NCI-H128 (cell line): ENCODE measurements around the gene SUSD2.
"Not testable (repeated sequence)": the region's sequence is repeated elsewhere in the genome, so short reads cannot be mapped to it uniquely, and the experiment has no call there.

Experiments
- DNase-seq: peaks from one replicate; lab custom pipeline; 2025; ENCODE audit not compliant: unreplicated experiment; lab: John Stamatoyannopoulos, UW

Gene SUSD2

DNA sequence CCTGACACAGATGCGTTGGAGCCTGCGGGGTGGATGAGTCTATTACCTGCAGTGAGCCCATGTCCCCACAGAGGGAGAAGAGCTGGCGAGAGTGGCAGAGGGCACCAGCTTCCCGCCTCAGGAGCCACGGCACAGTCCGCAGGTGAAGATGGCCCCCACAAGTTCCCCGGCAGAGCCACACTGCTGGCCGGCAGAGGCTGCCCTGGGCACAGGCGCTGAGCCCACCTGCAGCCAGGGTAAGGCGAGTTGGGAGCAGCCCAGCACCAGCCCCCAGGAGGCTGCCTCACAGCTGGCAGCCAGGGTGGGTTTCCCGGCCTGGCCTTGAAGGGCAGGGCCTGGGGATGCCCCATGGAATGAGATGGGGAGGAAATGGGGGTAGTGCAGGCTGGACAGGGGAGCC, 5.2 kb upstream of the SUSD2 start:
- no peak for DNase-seq

DNA sequence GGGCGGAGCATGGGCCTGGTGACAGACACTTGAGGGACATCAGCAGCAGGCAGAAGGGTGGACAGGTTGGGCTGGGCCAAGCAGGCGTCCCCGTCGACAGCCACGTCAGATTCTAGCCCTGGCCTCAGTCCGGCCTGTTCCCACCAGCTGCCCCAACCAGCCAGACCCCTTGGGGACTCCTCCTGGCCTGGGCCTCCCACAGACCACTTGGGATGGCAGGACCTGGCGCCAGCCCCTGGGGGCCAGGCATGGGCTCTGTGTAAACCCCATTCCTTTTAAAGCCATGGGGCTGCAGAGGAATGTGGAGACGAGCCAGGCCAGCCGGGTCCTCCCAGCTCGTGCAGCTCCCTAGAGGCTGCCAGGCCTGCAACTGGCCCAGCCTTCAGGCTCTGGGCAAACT, 4.7 kb upstream of the SUSD2 start:
- no peak for DNase-seq

DNA sequence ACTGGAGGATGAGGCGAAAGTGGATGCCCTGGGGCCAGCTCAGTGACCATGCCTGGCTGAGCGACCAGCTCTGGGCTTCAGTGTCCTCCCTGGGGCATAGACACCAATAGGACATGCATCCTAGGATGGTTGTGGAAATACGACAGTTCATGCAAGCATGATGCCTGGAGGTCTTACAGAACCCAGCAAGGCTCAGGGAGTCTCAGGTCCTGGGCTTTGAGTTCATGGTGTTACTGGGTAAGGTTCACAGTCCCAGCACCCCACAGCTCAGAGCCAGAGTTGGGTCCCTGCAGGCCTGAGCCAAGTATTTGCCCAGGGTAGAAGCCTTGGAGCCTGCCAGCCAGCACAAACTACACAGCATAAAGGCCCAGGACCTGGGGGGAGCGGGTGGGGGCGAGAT, 4.2 kb upstream of the SUSD2 start:
- no peak for DNase-seq

DNA sequence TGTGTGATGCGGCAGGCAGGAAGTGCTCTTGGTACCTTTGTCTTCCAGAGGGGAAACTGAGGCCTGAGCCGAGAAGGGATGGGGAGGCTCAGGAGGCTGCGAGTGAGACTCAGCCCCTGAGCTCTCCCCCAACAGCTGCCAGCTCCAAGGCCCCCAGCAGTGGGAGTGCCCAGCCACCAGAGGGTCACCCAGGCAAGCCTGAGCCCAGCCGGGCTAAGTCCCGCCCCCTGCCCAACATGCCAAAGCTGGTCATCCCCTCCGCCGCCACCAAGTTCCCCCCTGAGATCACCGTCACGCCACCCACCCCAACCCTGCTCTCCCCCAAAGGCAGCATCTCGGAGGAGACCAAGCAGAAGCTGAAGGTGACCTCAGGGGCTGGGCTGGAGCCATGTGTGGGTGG, 3.8 kb upstream of the SUSD2 start:
- DNase-seq: no peak

DNA sequence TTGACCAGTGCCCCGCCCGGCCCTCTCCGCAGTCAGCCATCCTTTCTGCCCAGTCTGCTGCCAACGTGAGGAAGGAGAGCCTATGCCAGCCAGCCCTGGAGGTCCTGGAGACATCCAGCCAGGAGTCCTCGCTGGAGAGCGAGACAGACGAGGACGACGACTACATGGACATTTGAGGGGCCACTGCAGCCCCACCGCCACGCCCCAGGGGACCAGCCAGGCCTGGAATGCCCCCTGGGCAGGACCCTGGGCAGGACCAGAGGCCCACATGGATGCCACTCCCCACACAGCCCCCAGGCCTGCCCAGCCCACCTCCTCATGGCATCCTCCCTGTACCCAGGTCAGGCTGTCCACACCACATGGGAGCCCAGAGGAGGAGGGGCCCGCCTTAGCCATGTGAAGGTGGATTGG, 3.3 kb upstream of the SUSD2 start:
- no peak for DNase-seq

DNA sequence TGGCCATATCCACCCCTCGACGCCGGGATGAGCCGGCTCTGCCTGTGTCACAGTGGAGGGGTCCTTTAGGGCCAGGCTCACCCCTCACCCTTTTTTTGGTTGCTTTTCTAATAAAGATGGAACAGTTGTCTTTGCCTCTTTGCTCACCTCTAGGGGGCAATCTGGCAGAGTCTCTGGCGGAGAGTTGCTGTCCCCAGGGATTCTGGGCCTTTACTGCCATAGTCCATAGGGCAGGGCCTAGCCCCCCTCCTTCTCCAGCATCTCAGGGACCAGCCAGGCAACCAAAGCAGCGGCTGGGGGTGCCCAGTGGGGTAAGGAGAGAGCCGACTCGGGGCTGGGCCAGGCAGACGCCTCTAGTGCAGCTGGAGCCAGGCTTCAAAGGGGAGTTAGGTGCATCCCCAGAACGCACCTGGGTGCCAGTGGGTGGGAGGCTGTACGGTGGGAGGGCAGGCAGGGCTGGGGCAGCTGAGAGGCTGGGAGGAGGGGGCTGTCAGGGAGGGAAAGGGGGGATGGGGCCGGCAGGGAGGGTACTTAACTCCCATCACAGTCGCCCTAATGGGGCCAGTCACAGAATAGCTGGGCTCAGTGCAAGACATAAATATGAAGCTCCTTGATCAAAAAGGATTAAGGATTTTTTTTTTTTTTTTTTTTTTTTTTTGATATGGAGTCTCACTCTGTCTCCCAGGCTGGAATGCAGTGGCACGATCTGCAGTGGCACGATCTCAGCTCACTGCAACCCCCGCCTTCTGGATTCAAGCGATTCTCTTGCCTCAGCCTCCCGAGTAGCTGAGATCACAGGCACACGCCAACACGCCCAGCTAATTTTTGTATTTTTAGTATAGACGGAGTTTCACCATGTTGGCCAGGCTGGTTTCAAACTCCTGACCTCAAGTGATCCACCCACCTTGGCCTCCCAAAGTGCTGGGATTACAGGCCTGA, 2.5 kb upstream of the SUSD2 start:
- no peak for DNase-seq

DNA sequence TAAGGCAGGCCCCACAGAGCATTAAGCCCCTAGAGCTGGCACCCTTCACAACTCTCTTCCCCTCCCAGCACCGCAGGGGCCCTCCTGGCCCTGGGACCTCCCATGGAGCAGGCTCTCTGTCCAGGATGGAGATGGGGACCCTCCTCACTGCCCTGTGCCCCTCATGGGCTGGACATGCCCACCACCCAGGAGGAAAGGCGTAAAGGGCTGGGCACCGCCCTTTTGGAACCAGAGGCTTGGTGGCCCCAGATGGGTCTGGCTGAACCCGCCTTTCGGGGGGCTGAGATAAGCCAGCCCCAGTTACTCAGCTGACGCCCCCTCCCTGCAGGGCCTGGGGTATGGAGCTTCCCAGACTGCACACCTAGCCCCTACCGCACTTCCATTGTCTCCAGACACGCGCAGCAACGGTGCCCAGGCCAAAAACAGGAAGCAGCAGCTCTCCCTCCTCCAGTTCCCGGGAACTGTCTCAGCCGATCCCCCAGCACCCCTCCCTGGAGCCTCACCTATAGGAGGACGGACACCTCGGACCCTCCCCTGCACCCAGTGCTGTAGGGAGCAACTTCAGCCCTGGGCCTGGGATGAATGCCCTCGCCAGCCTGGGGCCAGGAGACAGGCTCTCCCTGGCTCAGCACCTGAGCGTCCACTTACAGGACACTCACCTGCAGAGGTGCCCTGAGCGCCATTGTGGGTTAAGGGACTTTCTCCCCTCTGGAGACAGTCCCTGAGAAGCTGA, 1.6 kb upstream of the SUSD2 start:
- DNase-seq: no peak

DNA sequence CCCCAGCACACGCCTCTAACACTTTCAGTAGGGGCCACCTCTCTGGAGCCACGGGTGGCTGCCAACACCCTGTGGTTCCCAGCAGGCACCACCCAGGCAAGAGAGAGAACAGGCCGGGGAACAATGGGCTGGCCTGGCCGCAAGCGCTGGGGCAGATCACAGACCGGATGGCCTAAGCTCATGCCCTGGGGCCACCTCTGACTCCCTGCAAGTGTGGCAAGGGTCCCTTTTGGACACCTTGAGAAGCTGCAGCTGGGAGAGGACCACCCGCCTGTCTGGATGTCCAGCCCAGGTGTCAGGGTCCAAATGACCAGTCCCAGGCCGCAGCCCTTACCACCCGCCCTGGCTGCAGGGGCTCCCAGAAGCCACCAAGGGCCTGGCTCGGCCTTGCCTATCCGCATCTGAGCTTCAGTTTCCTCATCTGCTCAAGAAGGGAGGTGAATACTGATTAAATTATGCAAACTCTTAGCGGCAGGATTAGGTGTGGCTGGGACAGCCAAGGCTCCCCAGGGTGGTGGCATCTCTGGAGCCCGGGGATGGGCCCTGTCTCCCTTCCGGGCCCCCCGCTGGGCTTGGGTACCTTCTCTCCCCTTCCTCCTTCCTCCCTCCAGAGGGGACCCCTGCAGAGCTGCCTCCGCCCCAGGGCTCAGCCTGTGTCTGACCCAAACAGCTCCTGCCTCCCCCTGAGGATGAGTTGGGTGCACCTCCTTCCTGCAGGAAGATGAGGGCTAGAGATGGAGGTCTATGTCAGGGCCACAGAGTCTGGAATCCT, 785 bp upstream of the SUSD2 start:
- no peak for DNase-seq

DNA sequence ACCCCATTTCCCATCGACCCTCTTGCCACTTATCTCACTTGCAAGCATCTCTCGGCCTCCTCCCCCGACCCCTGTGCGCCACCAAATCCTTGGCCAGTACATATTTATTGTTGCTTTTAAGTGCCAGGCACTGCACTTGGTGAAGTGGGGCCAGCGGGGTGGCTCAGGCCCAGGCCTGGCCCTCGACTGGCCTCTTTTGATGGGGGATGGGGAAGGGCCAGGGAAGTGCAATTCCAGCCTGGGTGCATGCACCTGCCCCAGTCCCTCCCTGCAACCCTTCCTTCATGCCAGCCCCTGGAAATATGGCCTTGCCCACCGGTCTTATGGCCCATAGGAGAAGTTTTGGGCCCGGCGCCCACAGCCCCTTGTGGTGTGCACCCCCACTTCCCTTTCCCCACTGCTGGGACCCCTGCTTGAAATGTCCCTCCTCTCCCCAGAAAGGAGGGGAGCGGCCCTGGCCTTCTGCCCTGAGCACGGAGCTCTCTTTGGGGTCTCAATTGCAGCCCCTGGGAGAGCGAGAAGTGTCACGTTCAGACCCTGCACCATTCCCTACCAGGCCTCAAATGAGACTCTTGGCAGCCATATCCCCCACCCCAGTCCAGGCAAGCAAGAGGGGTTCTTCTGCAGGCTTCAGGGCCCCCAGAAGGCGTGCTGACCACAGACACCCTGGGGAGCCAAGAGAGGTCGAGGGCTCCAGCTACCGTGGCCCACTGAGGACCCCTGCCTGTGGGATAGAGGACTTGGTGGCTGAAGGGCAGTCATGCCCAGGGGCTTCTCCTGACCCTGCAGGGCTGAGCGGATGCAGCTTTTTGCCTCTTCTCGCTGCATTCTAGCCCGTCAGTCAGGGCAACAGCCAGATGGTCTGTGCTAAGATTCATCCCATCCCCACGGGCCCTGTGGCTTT, 961 bp downstream of the SUSD2 start:
- no peak for DNase-seq

DNA sequence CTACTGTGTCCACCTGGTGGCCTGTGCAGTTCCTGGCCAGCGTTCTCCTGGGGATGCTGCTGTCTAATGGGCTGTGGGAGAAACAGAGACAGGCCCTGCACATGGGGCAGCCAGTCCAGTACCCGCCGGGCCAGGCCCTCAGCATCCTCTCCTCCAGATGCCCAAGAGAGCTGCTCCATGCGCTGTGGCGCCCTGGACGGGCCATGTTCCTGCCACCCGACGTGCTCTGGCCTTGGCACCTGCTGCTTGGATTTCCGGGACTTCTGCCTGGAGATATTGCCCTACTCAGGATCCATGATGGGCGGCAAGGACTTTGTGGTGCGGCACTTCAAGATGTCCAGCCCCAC, 1.6 kb downstream of the SUSD2 start:
- not testable (repeated sequence) for DNase-seq

DNA sequence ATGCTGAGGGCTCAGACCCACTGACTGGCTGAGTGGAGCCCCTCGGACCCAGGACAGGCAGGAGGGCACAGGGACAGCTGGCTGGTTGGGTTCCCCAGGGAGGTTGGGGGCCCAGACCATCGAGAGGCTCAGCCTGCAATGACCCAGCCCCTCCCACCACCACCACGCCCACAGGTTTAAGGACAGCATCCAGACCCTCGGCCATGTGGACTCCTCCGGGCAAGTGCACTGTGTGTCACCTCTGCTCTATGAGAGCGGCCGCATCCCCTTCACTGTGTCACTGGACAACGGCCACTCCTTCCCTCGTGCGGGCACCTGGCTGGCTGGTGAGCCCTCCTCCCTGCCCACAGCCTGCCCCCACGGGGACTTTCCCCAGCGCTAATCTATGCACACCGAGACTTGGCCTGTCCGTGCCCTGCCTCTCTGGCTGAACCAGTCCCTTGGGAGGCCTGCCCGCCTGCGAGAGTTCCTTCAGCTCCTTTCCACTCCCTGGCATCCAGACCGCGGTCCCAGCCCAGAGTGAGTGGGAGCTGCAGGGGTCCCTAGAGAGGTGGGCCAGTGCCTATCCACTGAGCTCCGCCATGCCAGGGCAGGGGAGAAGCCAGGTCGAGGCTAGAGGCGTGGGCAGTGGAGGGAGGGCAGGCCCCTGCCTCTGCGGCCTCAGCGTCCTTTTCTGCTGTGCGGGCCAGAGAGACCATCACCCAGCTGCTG, 2.2 kb downstream of the SUSD2 start:
- DNase-seq: no peak

DNA sequence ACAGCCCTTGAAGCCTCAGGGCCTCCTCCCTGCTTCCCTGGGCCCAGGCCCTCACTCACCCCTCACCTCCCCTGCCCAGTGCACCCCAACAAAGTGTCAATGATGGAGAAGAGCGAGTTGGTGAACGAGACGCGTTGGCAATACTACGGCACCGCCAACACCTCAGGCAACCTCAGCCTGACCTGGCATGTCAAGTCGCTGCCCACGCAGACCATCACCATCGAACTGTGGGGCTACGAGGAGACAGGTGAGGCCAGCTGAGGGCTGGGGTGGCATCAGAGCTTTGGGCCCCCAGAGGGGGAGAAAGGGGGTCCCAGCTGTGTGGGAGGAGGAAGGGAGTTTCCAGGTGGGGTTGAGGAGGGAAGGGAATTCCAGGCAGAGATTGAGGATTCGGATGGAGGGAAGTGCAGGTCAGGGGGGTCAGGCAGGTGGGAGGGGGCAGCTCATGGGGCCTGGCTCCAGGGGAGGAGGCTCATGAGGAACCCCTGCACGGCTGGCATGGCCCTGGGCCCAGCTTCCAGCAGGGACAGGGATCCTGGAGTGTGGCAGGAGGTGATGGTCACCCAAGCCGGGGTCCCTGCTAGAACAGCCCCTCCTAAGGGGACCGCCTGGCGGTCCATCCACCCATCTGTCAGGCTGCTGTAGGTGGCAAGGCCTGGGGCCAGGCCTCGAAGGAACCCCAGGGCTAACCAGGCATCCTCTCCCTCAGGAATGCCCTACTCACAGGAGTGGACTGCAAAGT, 2.9 kb downstream of the SUSD2 start:
- no peak for DNase-seq

DNA sequence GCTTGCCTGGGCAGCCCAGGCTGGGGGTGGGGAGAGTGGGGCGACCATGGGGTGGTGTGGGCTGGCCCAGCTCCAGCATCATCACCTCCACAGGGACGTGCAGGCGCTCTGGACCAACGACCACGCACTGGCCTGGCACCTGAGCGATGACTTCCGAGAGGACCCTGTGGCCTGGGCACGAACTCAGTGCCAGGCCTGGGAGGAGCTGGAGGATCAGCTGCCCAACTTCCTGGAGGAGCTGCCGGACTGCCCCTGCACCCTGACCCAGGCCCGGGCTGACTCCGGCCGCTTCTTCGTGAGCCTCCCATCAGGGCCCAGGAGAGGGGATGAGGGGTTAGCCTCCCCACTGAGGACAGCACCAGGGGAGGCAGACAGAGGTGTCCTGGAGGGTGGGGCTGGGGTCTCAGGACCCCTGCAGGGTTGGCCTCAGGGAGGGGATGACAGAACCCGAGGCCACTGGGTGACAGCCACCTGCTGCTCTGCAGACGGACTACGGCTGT, 3.8 kb downstream of the SUSD2 start:
- DNase-seq: no peak

DNA sequence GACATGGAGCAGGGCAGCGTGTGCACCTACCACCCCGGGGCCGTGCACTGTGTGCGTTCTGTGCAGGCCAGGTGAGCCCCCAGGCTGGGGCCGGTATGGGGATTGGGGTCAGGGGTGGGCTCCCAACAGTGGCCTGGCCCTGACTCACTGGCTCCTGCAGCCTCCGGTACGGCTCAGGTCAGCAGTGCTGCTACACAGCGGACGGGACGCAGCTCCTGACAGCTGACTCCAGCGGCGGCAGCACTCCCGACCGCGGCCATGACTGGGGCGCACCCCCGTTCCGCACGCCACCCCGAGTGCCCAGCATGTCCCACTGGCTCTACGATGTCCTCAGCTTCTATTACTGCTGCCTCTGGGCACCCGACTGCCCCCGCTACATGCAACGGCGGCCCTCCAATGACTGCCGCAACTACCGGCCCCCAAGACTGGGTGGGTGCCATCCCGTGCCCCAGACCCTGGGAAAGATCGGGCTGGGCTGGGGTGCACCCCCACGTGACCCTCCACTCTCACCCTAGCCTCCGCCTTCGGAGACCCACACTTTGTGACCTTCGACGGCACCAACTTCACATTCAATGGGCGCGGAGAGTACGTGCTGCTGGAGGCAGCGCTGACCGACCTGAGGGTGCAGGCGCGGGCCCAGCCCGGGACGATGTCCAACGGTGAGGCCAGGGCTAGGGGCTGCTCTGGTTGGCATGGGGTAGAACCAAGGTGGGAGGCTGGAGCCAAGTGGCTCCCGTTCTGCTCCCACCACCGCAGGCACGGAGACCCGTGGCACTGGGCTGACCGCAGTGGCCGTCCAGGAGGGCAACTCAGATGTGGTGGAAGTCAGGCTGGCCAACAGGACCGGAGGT, 4.4 kb downstream of the SUSD2 start:
- no peak for DNase-seq

DNA sequence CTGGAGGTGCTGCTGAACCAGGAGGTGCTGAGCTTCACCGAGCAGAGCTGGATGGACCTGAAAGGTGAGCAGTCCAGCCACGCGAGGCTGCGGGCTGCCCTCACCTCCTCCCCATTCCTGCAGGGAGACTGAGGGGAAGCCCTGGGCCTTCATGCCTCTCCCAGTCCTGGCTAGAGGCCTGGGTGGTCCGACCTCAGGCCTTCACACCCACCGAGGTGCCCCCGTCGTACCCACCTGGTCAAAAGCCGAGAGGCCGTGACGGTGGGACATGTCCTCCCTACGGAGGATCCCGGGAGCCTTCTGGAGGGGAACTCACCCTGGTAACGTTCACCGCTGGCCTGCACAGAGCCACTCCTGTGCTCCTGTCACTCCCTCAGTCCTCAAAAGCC, 5.1 kb downstream of the SUSD2 start:
- DNase-seq: no peak

DNA sequence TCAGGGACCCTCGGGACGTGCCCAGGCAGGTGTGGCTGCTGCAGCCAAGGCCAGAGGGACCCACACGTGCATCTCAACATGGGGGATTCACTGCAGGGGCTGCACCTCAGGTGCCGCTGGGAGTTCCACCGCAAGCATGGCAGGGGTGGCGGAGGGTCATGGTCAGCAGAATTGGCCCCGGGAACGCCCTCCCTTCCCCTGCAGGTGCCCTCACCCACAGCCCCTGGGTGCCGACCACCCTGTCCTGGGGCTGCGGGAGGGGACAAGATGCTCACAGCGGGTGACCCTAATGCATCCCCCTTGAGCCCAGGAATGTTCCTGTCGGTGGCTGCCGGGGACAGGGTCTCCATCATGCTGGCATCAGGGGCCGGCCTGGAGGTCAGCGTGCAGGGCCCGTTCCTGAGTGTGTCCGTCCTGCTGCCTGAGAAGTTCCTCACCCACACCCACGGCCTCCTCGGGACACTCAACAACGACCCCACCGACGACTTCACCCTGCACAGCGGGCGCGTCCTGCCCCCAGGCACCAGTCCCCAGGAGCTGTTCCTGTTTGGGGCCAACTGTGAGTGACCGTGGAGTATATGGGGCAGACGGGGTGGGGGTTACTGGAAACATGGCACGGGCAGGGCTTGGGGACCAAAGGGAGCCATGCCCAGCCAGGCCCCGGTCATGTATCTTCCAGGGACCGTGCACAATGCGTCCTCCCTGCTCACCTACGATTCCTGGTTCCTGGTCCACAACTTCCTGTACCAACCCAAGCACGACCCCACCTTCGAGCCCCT, 5.8 kb downstream of the SUSD2 start:
- DNase-seq: no peak
